ENCODE data around the gene ANKRD28. TPM values are rescaled to one million over a fixed set of nuclear protein-coding genes. Genes with fewer than 3 reads are reported as not detected.
"Not testable (repeated sequence)": the region's sequence is repeated elsewhere in the genome, so short reads cannot be mapped to it uniquely, and the experiment has no call there.

Gene ANKRD28
- total RNA-seq, 1 experiment from 2014 or later = 47.5 TPM

- H3K79me2 ChIP-seq (ENCODE audit: insufficient read depth, low read length); DNase-seq (ENCODE audit: low read depth, low spot score); H4K20me1 ChIP-seq (ENCODE audit: insufficient read depth); H3K36me3 ChIP-seq (ENCODE audit: control insufficient read depth in 1 of 2, insufficient read depth in 2 of 2, low read length in 2 of 2); H3K4me3 ChIP-seq (replicated peaks in 1 of 2; ENCODE audit: low read depth in 1 of 2, low read length in 2 of 2); H3K9me3 ChIP-seq (ENCODE audit: control insufficient read depth in 1 of 2, insufficient read depth in 1 of 2, low read depth in 1 of 2, low read length in 2 of 2); H2AFZ ChIP-seq (ENCODE audit: low read depth, low read length, poor library complexity, severe bottlenecking); H3K27me3 ChIP-seq (ENCODE audit: insufficient read depth, low read length); RAD21 ChIA-PET (ENCODE audit: low non-redundant PET in 1 of 2, low total read pairs in 2 of 2, uncharacterized antibody in 2 of 2, unreplicated experiment in 2 of 2); H3K9me2 ChIP-seq (ENCODE audit: insufficient read depth); CTCF ChIA-PET; H3K27ac ChIP-seq (ENCODE audit: low read depth, low read length); H3K4me1 ChIP-seq (ENCODE audit: control insufficient read depth in 1 of 2, insufficient read depth in 2 of 2, low read length in 2 of 2); POLR2A ChIA-PET; H3K4me2 ChIP-seq (ENCODE audit: low read length); intact Hi-C loops (cut with micrococcal nuclease); H3K9ac ChIP-seq (ENCODE audit: low read length); ATAC-seq; BruUV-seq (replicated peaks): not testable (repeated sequence)
- 0 out of 2 replicates have a peak, but pooled peaks have one; percentile 49 for TF ChIP-seq CBX3 (IDR thresholded peaks at IDR 0.05; ENCODE audit: low read depth)
These were observed 177.9 kb downstream of the ANKRD28 start for GRCh38 chr3:15619659-15620464.

Small RNA genes lying within 50 kb of the gene (microRNA-seq; reads per million reads assigned to microRNA genes)
- not detected for gene MIR3134 (ENCODE audit: borderline number of aligned reads)

Other genes starting within 250 kb of the ANKRD28 start
- gene HACL1, start 196.4 kb downstream of the ANKRD28 start, total RNA-seq (2021; ENCODE audit: unreplicated experiment) = 20.5 TPM
- 5.0 TPM for gene BTD, start 196.2 kb downstream of the ANKRD28 start, total RNA-seq (2021; ENCODE audit: unreplicated experiment)